ENCODE data around the gene PCDHGB4. TPM values are rescaled to one million over a fixed set of nuclear protein-coding genes. Genes with fewer than 3 reads are reported as not detected.

PCDHGB4 gene
- total RNA-seq, 1 experiment from 2014 or later, result 0.49 TPM

GRCh38 chr5:141421489-141421855 is 34.0 kb downstream of the PCDHGB4 start:
- POLR2A ChIA-PET, result interaction anchor here (0.9 kb wide), 1 partner anchor 137 kb away, joined by 3 read pairs; no protein-coding TSS in a partner anchor
- Mint-ChIP-seq H3K27ac (ENCODE audit: low read depth, unreplicated experiment) (no peak overlapping the region), H3K4me1 (ENCODE audit: insufficient read depth, unreplicated experiment) (no peaks in the 10 kb centered on the region), H3K9me3 (ENCODE audit: unreplicated experiment) (peaks cover 34% of the 10 kb centered on the region), H3K27me3 (ENCODE audit: insufficient read depth, unreplicated experiment) (no peaks in the 10 kb centered on the region), H3K36me3 (ENCODE audit: insufficient read depth, unreplicated experiment) (no peaks in the 10 kb centered on the region), H3K4me3 (ENCODE audit: unreplicated experiment) (no peak overlapping the region)
- CTCF ChIA-PET, result interaction anchor here (0.7 to 2.6 kb wide), 7 partner anchors 8 to 183 kb away, joined by 3 to 9 read pairs (median 4); partner anchors contain the start of genes PCDHGA10, PCDHGA12 and PCDHGC3
- DNase-seq (ENCODE audit: unreplicated experiment), result no peak
- TF ChIP-seq, protein P1, sequence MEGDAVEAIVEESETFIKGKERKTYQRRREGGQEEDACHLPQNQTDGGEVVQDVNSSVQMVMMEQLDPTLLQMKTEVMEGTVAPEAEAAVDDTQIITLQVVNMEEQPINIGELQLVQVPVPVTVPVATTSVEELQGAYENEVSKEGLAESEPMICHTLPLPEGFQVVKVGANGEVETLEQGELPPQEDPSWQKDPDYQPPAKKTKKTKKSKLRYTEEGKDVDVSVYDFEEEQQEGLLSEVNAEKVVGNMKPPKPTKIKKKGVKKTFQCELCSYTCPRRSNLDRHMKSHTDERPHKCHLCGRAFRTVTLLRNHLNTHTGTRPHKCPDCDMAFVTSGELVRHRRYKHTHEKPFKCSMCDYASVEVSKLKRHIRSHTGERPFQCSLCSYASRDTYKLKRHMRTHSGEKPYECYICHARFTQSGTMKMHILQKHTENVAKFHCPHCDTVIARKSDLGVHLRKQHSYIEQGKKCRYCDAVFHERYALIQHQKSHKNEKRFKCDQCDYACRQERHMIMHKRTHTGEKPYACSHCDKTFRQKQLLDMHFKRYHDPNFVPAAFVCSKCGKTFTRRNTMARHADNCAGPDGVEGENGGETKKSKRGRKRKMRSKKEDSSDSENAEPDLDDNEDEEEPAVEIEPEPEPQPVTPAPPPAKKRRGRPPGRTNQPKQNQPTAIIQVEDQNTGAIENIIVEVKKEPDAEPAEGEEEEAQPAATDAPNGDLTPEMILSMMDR (IDR thresholded peaks at IDR 0.05; ENCODE audit: unreplicated experiment), result no peak
- intact Hi-C loops (cut with micrococcal nuclease), result no loop called here
- BruUV-seq (replicated peaks), result no TSS peak

GRCh38 chr5:141422742-141423291 is 35.3 kb downstream of the PCDHGB4 start:
- Mint-ChIP-seq H3K27me3 (ENCODE audit: insufficient read depth, unreplicated experiment) (no peaks in the 10 kb centered on the region), H3K4me3 (ENCODE audit: unreplicated experiment) (no peak overlapping the region), H3K36me3 (ENCODE audit: insufficient read depth, unreplicated experiment) (no peaks in the 10 kb centered on the region), H3K9me3 (ENCODE audit: unreplicated experiment) (peaks cover 41% of the 10 kb centered on the region), H3K27ac (ENCODE audit: low read depth, unreplicated experiment) (no peak overlapping the region), H3K4me1 (ENCODE audit: insufficient read depth, unreplicated experiment) (no peaks in the 10 kb centered on the region)
- DNase-seq (ENCODE audit: unreplicated experiment), result no peak
- no TSS peak for BruUV-seq (replicated peaks)
- intact Hi-C loops (cut with micrococcal nuclease), result no loop called here
- TF ChIP-seq, protein P1 (IDR thresholded peaks at IDR 0.05; ENCODE audit: unreplicated experiment), result no peak
- POLR2A ChIA-PET, result interaction anchor here (0.6 kb wide), 1 partner anchor 94 kb away, joined by 3 read pairs; no protein-coding TSS in a partner anchor
- CTCF ChIA-PET, result interaction anchor here (1.2 kb wide), 1 partner anchor 10 kb away, joined by 4 read pairs; the partner anchor contains the start of gene PCDHGA10

- no peak for DNase-seq (ENCODE audit: unreplicated experiment)
- TF ChIP-seq, protein P1 (IDR thresholded peaks at IDR 0.05; ENCODE audit: unreplicated experiment), result no peak
- ChIA-PET CTCF (no interaction called here), POLR2A (interaction anchor here (1.2 kb wide), 1 partner anchor 10 kb away, joined by 4 read pairs; no protein-coding TSS in a partner anchor)
- H3K27ac Mint-ChIP-seq (ENCODE audit: low read depth, unreplicated experiment), result no peak overlapping the region
- no TSS peak for BruUV-seq (replicated peaks)
- H3K4me1 Mint-ChIP-seq (ENCODE audit: insufficient read depth, unreplicated experiment), result no peaks in the 10 kb centered on the region
- peaks cover 45% of the 10 kb centered on the region for H3K9me3 Mint-ChIP-seq (ENCODE audit: unreplicated experiment)
- H3K4me3 Mint-ChIP-seq (ENCODE audit: unreplicated experiment), result no peak overlapping the region
- H3K36me3 Mint-ChIP-seq (ENCODE audit: insufficient read depth, unreplicated experiment), result no peaks in the 10 kb centered on the region
- no peaks in the 10 kb centered on the region for H3K27me3 Mint-ChIP-seq (ENCODE audit: insufficient read depth, unreplicated experiment)
- intact Hi-C loops (cut with micrococcal nuclease), result no loop called here
These were observed 40.4 kb downstream of the PCDHGB4 start for GRCh38 chr5:141427783-141428426.

DNA sequence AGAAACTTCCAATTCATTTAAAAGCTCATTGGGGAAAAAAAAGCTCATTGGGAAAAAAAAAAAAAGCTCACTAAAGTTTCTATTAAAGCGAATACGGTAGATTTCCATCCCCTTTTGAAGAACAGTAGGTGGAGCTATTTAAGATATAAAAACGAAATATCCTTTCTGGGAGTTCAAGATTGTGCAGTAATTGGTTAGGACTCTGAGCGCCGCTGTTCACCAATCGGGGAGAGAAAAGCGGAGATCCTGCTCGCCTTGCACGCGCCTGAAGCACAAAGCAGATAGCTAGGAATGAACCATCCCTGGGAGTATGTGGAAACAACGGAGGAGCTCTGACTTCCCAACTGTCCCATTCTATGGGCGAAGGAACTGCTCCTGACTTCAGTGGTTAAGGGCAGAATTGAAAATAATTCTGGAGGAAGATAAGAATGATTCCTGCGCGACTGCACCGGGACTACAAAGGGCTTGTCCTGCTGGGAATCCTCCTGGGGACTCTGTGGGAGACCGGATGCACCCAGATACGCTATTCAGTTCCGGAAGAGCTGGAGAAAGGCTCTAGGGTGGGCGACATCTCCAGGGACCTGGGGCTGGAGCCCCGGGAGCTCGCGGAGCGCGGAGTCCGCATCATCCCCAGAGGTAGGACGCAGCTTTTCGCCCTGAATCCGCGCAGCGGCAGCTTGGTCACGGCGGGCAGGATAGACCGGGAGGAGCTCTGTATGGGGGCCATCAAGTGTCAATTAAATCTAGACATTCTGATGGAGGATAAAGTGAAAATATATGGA is 43.0 kb downstream of the PCDHGB4 start, which contains the start of gene PCDHGA12:
Gene PCDHGA12, plus strand, starts transcription at position 176 of the 782 bp plus-strand sequence. Its CDS starts 253 bp downstream, at position 429.
- DNase-seq (ENCODE audit: unreplicated experiment), result peak; percentile 89
- BruUV-seq (replicated peaks), result no TSS peak
- TF ChIP-seq, protein P1 (IDR thresholded peaks at IDR 0.05; ENCODE audit: unreplicated experiment), result peak; percentile 30
- Mint-ChIP-seq H3K4me3 (ENCODE audit: unreplicated experiment) (peak within 1 kb of the TSS; percentile 19), H3K36me3 (ENCODE audit: insufficient read depth, unreplicated experiment) (no peaks in the 10 kb centered on the region), H3K4me1 (ENCODE audit: insufficient read depth, unreplicated experiment) (no peaks in the 10 kb centered on the region), H3K27me3 (ENCODE audit: insufficient read depth, unreplicated experiment) (no peaks in the 10 kb centered on the region), H3K9me3 (ENCODE audit: unreplicated experiment) (peaks cover 58% of the 10 kb centered on the region), H3K27ac (ENCODE audit: low read depth, unreplicated experiment) (no peak within 1 kb of the TSS)
- POLR2A ChIA-PET, result interaction anchor here (0.7 to 1.0 kb wide), 3 partner anchors 9 to 46 kb away, joined by 3 read pairs; no protein-coding TSS in a partner anchor
- intact Hi-C loops (cut with micrococcal nuclease), result loop anchor here (1.0 kb wide), 1 partner anchor 94 kb away; no protein-coding TSS in a partner anchor
- CTCF ChIA-PET, result interaction anchor here (0.5 to 1.4 kb wide), 9 partner anchors 8 to 244 kb away, joined by 3 to 9 read pairs (median 3); partner anchors contain the start of genes PCDHGA11, PCDHGB7 and PCDHGC3
